Activated CD4-positive, alpha-beta T cell treated with anti-CD3 and anti-CD28 coated beads, Interleukin-2, amount 10 ng/mL, durations not matched to agents 7 days and 5 days (primary cell): Measurements from ENCODE around the gene HEBP1. TPM values are rescaled to one million over a fixed set of nuclear protein-coding genes. Genes with fewer than 3 reads are reported as not detected.

Experiments used
- CTCF ChIA-PET: fragments of 350-600 bp; sonication (Branson Sonifier 250); formaldehyde crosslinking; loops from one replicate; lab custom pipeline; 2021; ENCODE audit warnings: antibody characterized with exemption; lab: Charles Lee
- POLR2A ChIA-PET: fragments of 350-600 bp; sonication (Branson Sonifier 250); formaldehyde crosslinking; loops from one replicate; lab custom pipeline; 2021; ENCODE audit warnings: antibody characterized with exemption; lab: Charles Lee
- DNase-seq: peaks from one replicate; pipeline ENCODE4 v3.0.0-alpha.2; 2020
- H3K27ac Mint-ChIP-seq: one replicate; pipeline ENCODE4 v1.8.0; 2021; ENCODE audit warnings: mild to moderate bottlenecking, moderate library complexity, mixed read lengths
- H3K27me3 Mint-ChIP-seq: one replicate; pipeline ENCODE4 v1.8.0; 2021; ENCODE audit warnings: mixed read lengths
- H3K36me3 Mint-ChIP-seq: one replicate; pipeline ENCODE4 v1.8.0; 2021; ENCODE audit warnings: low read depth, mixed read lengths
- H3K4me1 Mint-ChIP-seq: one replicate; pipeline ENCODE4 v1.8.0; 2021; ENCODE audit warnings: mixed read lengths
- H3K4me3 Mint-ChIP-seq: one replicate; pipeline ENCODE4 v1.8.0; 2021; ENCODE audit warnings: mild to moderate bottlenecking, moderate library complexity, mixed read lengths
- H3K9me3 Mint-ChIP-seq: one replicate; pipeline ENCODE4 v1.8.0; 2021; ENCODE audit warnings: mixed read lengths
- total RNA-seq, 2 experiments: library from RNA; stranded (reverse); gene quantifications; one replicate each; pipeline ENCODE4 v1.2.3, GENCODE V29; 2021

The HEBP1 gene
- total RNA-seq, 2 experiments from 2014 or later = 19.6 to 21.2 TPM

- Mint-ChIP-seq H3K27me3 (peaks cover 11% of the 10 kb centered on the region), H3K9me3 (no peaks in the 10 kb centered on the region), H3K36me3 (no peaks in the 10 kb centered on the region), H3K4me3 (no peak overlapping the region), H3K4me1 (peaks cover 37% of the 10 kb centered on the region), H3K27ac (no peak overlapping the region)
- ChIA-PET POLR2A (no interaction called here), CTCF (interaction anchor here (0.6 to 1.7 kb wide), 5 partner anchors 9 to 195 kb away, joined by 3 to 4 read pairs (median 3); no protein-coding TSS in a partner anchor)
- DNase-seq = no peak
Observed at GRCh38 chr12:12997734-12998133, 2.3 kb downstream of the HEBP1 start.

- H3K27me3 Mint-ChIP-seq = peaks cover 6% of the 10 kb centered on the region
- H3K27ac Mint-ChIP-seq = no peak overlapping the region
- H3K4me1 Mint-ChIP-seq = peaks cover 41% of the 10 kb centered on the region
- no peak for DNase-seq
- ChIA-PET POLR2A (no interaction called here), CTCF (interaction anchor here (0.6 to 1.7 kb wide), 5 partner anchors 10 to 194 kb away, joined by 3 to 4 read pairs (median 3); no protein-coding TSS in a partner anchor)
- H3K9me3 Mint-ChIP-seq = no peaks in the 10 kb centered on the region
- no peaks in the 10 kb centered on the region for H3K36me3 Mint-ChIP-seq
- no peak overlapping the region for H3K4me3 Mint-ChIP-seq
Observed at GRCh38 chr12:12997156-12997555, 2.9 kb downstream of the HEBP1 start.

GRCh38 chr12:12996209-12996608 lies 3.9 kb downstream of the HEBP1 start:
- no peak for DNase-seq
- H3K9me3 Mint-ChIP-seq = no peaks in the 10 kb centered on the region
- H3K27ac Mint-ChIP-seq = no peak overlapping the region
- H3K36me3 Mint-ChIP-seq = no peaks in the 10 kb centered on the region
- no peak overlapping the region for H3K4me3 Mint-ChIP-seq
- POLR2A ChIA-PET = no interaction called here
- no peaks in the 10 kb centered on the region for H3K27me3 Mint-ChIP-seq
- H3K4me1 Mint-ChIP-seq = peaks cover 36% of the 10 kb centered on the region
- CTCF ChIA-PET = no interaction called here

GRCh38 chr12:12995088-12995487 lies 5.0 kb downstream of the HEBP1 start:
- H3K36me3 Mint-ChIP-seq = no peaks in the 10 kb centered on the region
- no peak for DNase-seq
- ChIA-PET POLR2A (interaction anchor here (0.6 kb wide), 1 partner anchor 266 kb away, joined by 4 read pairs; no protein-coding TSS in a partner anchor), CTCF (interaction anchor here (0.5 to 1.3 kb wide), 3 partner anchors 9 to 202 kb away, joined by 3 read pairs; no protein-coding TSS in a partner anchor)
- H3K27ac Mint-ChIP-seq = no peak overlapping the region
- H3K9me3 Mint-ChIP-seq = no peaks in the 10 kb centered on the region
- no peak overlapping the region for H3K4me3 Mint-ChIP-seq
- peaks cover 31% of the 10 kb centered on the region for H3K4me1 Mint-ChIP-seq
- H3K27me3 Mint-ChIP-seq = no peaks in the 10 kb centered on the region

- Mint-ChIP-seq H3K9me3 (no peaks in the 10 kb centered on the region), H3K27ac (peak overlapping the region; percentile 33), H3K36me3 (no peaks in the 10 kb centered on the region), H3K4me3 (no peak overlapping the region), H3K4me1 (peaks cover 19% of the 10 kb centered on the region), H3K27me3 (no peaks in the 10 kb centered on the region)
- CTCF ChIA-PET = interaction anchor here (0.6 to 0.7 kb wide), 2 partner anchors 133 to 1286 kb away, joined by 3 to 7 read pairs; no protein-coding TSS in a partner anchor
- POLR2A ChIA-PET = no interaction called here
- DNase-seq = no peak
Observed at GRCh38 chr12:12993367-12993766, 6.7 kb downstream of the HEBP1 start.

GRCh38 chr12:12992418-12993130 lies 7.5 kb downstream of the HEBP1 start:
- peak overlapping the region; percentile 31 for H3K27ac Mint-ChIP-seq
- no peaks in the 10 kb centered on the region for H3K27me3 Mint-ChIP-seq
- H3K36me3 Mint-ChIP-seq = no peaks in the 10 kb centered on the region
- POLR2A ChIA-PET = no interaction called here
- H3K9me3 Mint-ChIP-seq = no peaks in the 10 kb centered on the region
- no peak for DNase-seq
- H3K4me1 Mint-ChIP-seq = peaks cover 19% of the 10 kb centered on the region
- CTCF ChIA-PET = interaction anchor here (0.6 to 0.7 kb wide), 2 partner anchors 134 to 1287 kb away, joined by 3 to 7 read pairs; no protein-coding TSS in a partner anchor
- H3K4me3 Mint-ChIP-seq = no peak overlapping the region

- H3K4me1 Mint-ChIP-seq = peaks cover 13% of the 10 kb centered on the region
- POLR2A ChIA-PET = no interaction called here
- H3K27me3 Mint-ChIP-seq = no peaks in the 10 kb centered on the region
- DNase-seq = no peak
- no peaks in the 10 kb centered on the region for H3K9me3 Mint-ChIP-seq
- H3K36me3 Mint-ChIP-seq = no peaks in the 10 kb centered on the region
- H3K27ac Mint-ChIP-seq = no peak overlapping the region
- CTCF ChIA-PET = no interaction called here
- H3K4me3 Mint-ChIP-seq = no peak overlapping the region
Observed at GRCh38 chr12:12990700-12991468, 9.2 kb downstream of the HEBP1 start.

GRCh38 chr12:12987421-12987820 lies 12.6 kb downstream of the HEBP1 start:
- no peak for DNase-seq
- no peak overlapping the region for H3K4me3 Mint-ChIP-seq
- H3K9me3 Mint-ChIP-seq = no peaks in the 10 kb centered on the region
- H3K27me3 Mint-ChIP-seq = no peaks in the 10 kb centered on the region
- peaks cover 1% of the 10 kb centered on the region for H3K4me1 Mint-ChIP-seq
- CTCF ChIA-PET = no interaction called here
- POLR2A ChIA-PET = no interaction called here
- H3K36me3 Mint-ChIP-seq = no peaks in the 10 kb centered on the region
- H3K27ac Mint-ChIP-seq = no peak overlapping the region

- Mint-ChIP-seq H3K4me3 (no peak overlapping the region), H3K27ac (no peak overlapping the region), H3K27me3 (no peaks in the 10 kb centered on the region), H3K36me3 (no peaks in the 10 kb centered on the region), H3K4me1 (no peaks in the 10 kb centered on the region), H3K9me3 (no peaks in the 10 kb centered on the region)
- CTCF ChIA-PET = interaction anchor here (0.6 to 1.8 kb wide), 6 partner anchors 8 to 268 kb away, joined by 3 to 5 read pairs (median 4); no protein-coding TSS in a partner anchor
- DNase-seq = no peak
- POLR2A ChIA-PET = no interaction called here
Observed at GRCh38 chr12:12986775-12987331, 13.2 kb downstream of the HEBP1 start.

- Mint-ChIP-seq H3K9me3 (no peaks in the 10 kb centered on the region), H3K4me1 (no peaks in the 10 kb centered on the region), H3K4me3 (no peak overlapping the region), H3K36me3 (no peaks in the 10 kb centered on the region), H3K27ac (no peak overlapping the region), H3K27me3 (no peaks in the 10 kb centered on the region)
- ChIA-PET CTCF (interaction anchor here (0.6 to 1.8 kb wide), 8 partner anchors 9 to 458 kb away, joined by 3 to 6 read pairs (median 4); no protein-coding TSS in a partner anchor), POLR2A (no interaction called here)
- peak; percentile 11 for DNase-seq
Observed at GRCh38 chr12:12985817-12986408, 14.2 kb downstream of the HEBP1 start.

GRCh38 chr12:12984149-12984548 lies 15.9 kb downstream of the HEBP1 start:
- DNase-seq = no peak
- no peak overlapping the region for H3K4me3 Mint-ChIP-seq
- ChIA-PET CTCF (interaction anchor here (1.1 to 1.4 kb wide), 3 partner anchors 20 to 228 kb away, joined by 3 to 4 read pairs (median 4); no protein-coding TSS in a partner anchor), POLR2A (no interaction called here)
- no peaks in the 10 kb centered on the region for H3K27me3 Mint-ChIP-seq
- H3K27ac Mint-ChIP-seq = no peak overlapping the region
- H3K4me1 Mint-ChIP-seq = no peaks in the 10 kb centered on the region
- H3K9me3 Mint-ChIP-seq = no peaks in the 10 kb centered on the region
- H3K36me3 Mint-ChIP-seq = no peaks in the 10 kb centered on the region

GRCh38 chr12:12983420-12984035 lies 16.5 kb downstream of the HEBP1 start:
- no peaks in the 10 kb centered on the region for H3K27me3 Mint-ChIP-seq
- no peak overlapping the region for H3K27ac Mint-ChIP-seq
- DNase-seq = peak; percentile 27

More at GRCh38 chr12:12983420-12984035, 16.5 kb downstream of the HEBP1 start:
- CTCF ChIA-PET = interaction anchor here (1.1 to 1.4 kb wide), 4 partner anchors 19 to 228 kb away, joined by 3 to 4 read pairs (median 4); no protein-coding TSS in a partner anchor
- POLR2A ChIA-PET = no interaction called here
- Mint-ChIP-seq H3K36me3 (no peaks in the 10 kb centered on the region), H3K4me3 (no peak overlapping the region), H3K4me1 (no peaks in the 10 kb centered on the region), H3K9me3 (no peaks in the 10 kb centered on the region)
